ENCODE results near the gene CRELD1.

The CRELD1 gene

GRCh38 chr3:9955611-9956352 lies 22.1 kb downstream of the CRELD1 start:
- no peak overlapping the region for H3K9ac ChIP-seq
- no peak overlapping the region for H3K4me2 ChIP-seq (ENCODE audit: low read length)
- H3K4me1 ChIP-seq: peaks cover 17% of the 10 kb centered on the region
- H3K27me3 ChIP-seq (ENCODE audit: control insufficient read depth, insufficient read depth, low read length): no peaks in the 10 kb centered on the region
- peak overlapping the region; percentile 1 for H2AFZ ChIP-seq
- H3K9me3 ChIP-seq (ENCODE audit: control insufficient read depth, low read length): no peaks in the 10 kb centered on the region
- TF ChIP-seq, protein P1, sequence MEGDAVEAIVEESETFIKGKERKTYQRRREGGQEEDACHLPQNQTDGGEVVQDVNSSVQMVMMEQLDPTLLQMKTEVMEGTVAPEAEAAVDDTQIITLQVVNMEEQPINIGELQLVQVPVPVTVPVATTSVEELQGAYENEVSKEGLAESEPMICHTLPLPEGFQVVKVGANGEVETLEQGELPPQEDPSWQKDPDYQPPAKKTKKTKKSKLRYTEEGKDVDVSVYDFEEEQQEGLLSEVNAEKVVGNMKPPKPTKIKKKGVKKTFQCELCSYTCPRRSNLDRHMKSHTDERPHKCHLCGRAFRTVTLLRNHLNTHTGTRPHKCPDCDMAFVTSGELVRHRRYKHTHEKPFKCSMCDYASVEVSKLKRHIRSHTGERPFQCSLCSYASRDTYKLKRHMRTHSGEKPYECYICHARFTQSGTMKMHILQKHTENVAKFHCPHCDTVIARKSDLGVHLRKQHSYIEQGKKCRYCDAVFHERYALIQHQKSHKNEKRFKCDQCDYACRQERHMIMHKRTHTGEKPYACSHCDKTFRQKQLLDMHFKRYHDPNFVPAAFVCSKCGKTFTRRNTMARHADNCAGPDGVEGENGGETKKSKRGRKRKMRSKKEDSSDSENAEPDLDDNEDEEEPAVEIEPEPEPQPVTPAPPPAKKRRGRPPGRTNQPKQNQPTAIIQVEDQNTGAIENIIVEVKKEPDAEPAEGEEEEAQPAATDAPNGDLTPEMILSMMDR (IDR thresholded peaks at IDR 0.05): no peak
- H3K79me2 ChIP-seq: no peaks in the 10 kb centered on the region
- H3K36me3 ChIP-seq (ENCODE audit: control insufficient read depth, insufficient read depth, low read length): no peaks in the 10 kb centered on the region
- H3K4me3 ChIP-seq (ENCODE audit: low read depth, low read length): no peak overlapping the region
- H3K27ac ChIP-seq: no peak overlapping the region

- no peaks in the 10 kb centered on the region for H3K79me2 ChIP-seq
- H3K9me3 ChIP-seq (ENCODE audit: control insufficient read depth, low read length): no peaks in the 10 kb centered on the region
- no peaks in the 10 kb centered on the region for H3K36me3 ChIP-seq (ENCODE audit: control insufficient read depth, insufficient read depth, low read length)
- H3K4me1 ChIP-seq: peaks cover 12% of the 10 kb centered on the region
- H3K9ac ChIP-seq: no peak overlapping the region
- no peak overlapping the region for H3K4me3 ChIP-seq (ENCODE audit: low read depth, low read length)
- TF ChIP-seq, protein P1 (IDR thresholded peaks at IDR 0.05): no peak
- no peak overlapping the region for H3K27ac ChIP-seq
- H3K27me3 ChIP-seq (ENCODE audit: control insufficient read depth, insufficient read depth, low read length): no peaks in the 10 kb centered on the region
- no peak overlapping the region for H3K4me2 ChIP-seq (ENCODE audit: low read length)
- no peak overlapping the region for H2AFZ ChIP-seq
Observed at GRCh38 chr3:9957214-9957613, 23.6 kb downstream of the CRELD1 start.

DNA sequence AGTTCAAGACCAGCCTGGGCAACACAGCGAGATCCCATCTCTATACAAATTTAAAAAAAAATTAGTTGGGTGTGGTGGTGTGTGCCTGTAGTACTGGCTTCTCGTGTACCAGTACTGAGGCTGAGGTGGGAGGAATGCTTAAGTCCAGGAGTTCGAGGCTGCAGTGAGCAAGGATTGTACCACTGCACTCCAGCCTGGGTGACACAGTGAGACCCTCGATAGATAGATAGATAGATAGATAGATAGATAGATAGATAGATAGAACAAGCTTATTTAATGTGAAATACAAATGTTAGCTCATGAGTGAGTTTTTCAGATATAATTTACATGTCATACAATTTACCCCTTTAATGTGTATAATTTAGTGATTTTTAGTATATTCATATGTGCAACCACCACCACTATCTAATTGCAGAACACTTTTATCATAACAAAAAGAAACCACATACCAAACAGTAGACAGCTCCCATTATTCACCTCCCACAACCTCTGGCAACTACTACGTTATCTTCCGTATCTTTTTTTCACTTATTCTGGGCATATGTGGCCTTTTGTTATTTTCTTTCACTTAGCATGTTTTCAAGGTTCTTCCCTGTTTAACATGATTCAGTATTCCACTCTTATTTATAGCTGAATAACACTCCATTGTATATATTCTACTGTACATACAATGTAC lies 31.7 kb downstream of the CRELD1 start:
- no peaks in the 10 kb centered on the region for H3K36me3 ChIP-seq (ENCODE audit: control insufficient read depth, insufficient read depth, low read length)

GRCh38 chr3:9966841-9967240 lies 33.2 kb downstream of the CRELD1 start:
- H3K27me3 ChIP-seq (ENCODE audit: control insufficient read depth, insufficient read depth, low read length): no peaks in the 10 kb centered on the region
- H3K27ac ChIP-seq: no peak overlapping the region
- H3K4me1 ChIP-seq: no peaks in the 10 kb centered on the region
- H3K36me3 ChIP-seq (ENCODE audit: control insufficient read depth, insufficient read depth, low read length): no peaks in the 10 kb centered on the region
- H3K9me3 ChIP-seq (ENCODE audit: control insufficient read depth, low read length): no peaks in the 10 kb centered on the region
- no peak overlapping the region for H3K9ac ChIP-seq
- no peak overlapping the region for H3K4me3 ChIP-seq (ENCODE audit: low read depth, low read length)
- TF ChIP-seq, protein P1 (IDR thresholded peaks at IDR 0.05): no peak
- no peaks in the 10 kb centered on the region for H3K79me2 ChIP-seq
- no peak overlapping the region for H3K4me2 ChIP-seq (ENCODE audit: low read length)
- no peak overlapping the region for H2AFZ ChIP-seq

More for the DNA sequence above, 31.7 kb downstream of the CRELD1 start:
- Histone ChIP-seq H3K4me1 (no peaks in the 10 kb centered on the region), H3K27ac (no peak overlapping the region), H3K27me3 (ENCODE audit: control insufficient read depth, insufficient read depth, low read length) (no peaks in the 10 kb centered on the region), H3K4me2 (ENCODE audit: low read length) (no peak overlapping the region), H3K9ac (no peak overlapping the region), H3K79me2 (no peaks in the 10 kb centered on the region), H3K9me3 (ENCODE audit: control insufficient read depth, low read length) (no peaks in the 10 kb centered on the region), H2AFZ (no peak overlapping the region), H3K4me3 (ENCODE audit: low read depth, low read length) (no peak overlapping the region)
- TF ChIP-seq, protein P1 (IDR thresholded peaks at IDR 0.05): no peak
